ENCODE results near the gene TPRN.

Gene TPRN

DNA sequence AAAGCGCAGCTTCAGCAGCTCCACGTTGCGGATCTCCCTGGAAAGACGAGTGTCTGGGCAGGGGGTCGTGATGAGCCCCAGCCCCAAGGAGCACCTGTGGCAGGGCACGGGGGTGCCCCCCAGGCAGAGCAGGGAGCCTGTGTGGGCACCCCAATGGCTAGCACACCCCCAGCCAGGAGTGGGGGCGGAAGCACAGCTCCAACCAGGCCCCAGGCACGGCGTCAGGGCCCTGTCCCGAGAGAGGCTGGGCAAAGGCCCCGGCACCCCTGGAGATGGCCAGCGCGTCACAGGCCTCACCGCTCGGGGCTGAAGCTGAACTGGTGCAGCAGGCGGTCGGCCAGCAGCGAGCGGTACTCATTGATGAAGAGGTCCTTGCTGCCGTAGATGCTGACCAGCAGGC is 20.1 kb downstream of the TPRN start:
- DNase-seq (ENCODE audit: low read depth) = no peak
- TF ChIP-seq, protein P1, sequence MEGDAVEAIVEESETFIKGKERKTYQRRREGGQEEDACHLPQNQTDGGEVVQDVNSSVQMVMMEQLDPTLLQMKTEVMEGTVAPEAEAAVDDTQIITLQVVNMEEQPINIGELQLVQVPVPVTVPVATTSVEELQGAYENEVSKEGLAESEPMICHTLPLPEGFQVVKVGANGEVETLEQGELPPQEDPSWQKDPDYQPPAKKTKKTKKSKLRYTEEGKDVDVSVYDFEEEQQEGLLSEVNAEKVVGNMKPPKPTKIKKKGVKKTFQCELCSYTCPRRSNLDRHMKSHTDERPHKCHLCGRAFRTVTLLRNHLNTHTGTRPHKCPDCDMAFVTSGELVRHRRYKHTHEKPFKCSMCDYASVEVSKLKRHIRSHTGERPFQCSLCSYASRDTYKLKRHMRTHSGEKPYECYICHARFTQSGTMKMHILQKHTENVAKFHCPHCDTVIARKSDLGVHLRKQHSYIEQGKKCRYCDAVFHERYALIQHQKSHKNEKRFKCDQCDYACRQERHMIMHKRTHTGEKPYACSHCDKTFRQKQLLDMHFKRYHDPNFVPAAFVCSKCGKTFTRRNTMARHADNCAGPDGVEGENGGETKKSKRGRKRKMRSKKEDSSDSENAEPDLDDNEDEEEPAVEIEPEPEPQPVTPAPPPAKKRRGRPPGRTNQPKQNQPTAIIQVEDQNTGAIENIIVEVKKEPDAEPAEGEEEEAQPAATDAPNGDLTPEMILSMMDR (conservative IDR thresholded peaks at IDR 0.05; ENCODE audit: low read depth, low read length) = no peak
- H3K4me3 ChIP-seq (ENCODE audit: low read length) = no peak overlapping the region

DNA sequence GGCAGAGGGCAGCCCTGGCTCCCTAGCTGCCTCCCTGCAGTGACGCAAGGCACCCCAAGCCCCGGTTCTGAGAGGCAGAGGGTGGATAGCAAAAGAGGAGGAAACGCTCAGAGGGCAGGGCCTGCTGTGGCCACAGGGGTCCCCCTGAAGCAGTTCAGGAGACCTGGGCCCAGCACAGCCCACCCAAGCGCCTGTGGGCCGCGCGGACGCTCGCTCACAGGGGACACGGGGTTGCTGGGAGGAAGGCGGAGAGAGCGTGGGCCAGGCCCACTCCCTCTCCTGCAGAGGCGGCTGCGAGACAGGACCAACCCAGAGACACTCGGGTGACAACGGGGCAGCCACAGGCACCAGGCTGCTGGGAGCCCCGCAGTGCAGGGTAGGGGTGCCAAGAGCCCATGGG is 20.8 kb downstream of the TPRN start:
- TF ChIP-seq, protein P1 (conservative IDR thresholded peaks at IDR 0.05; ENCODE audit: low read depth, low read length) = no peak
- no peak overlapping the region for H3K4me3 ChIP-seq (ENCODE audit: low read length)

DNA sequence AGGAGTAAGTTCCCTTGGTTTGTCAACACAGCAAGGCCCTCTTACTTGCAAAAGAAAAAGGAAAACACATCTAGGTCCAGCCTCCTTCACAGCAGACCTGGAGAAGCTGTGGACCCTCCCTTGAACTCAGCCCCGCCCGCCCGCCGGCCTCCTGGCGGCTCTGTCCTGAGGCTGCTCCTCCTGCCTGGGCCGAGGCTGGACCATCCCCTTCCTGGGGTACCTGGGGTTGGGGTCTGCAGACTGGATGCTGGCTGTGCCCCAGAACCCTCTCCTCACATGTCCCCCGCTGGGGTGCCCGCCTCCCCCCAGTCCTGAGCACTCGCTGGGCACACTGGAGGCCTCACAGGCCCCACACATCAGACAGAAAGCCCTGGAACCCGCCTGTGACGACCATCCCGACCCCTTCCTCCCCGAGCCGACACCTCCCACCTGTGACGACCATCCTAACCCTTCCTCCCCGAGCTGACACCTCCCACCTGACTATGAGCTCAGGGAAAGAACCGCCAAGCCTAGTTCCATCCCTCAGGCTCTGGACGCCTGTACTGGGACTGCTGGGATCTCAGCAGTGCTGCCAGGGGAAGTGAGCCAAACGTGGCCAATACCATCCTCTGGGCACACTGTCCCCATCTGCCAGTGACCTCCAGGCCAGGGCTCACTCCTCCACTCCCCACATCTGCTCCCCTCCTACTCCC is 21.5 kb downstream of the TPRN start:
- TF ChIP-seq, protein P1 (conservative IDR thresholded peaks at IDR 0.05; ENCODE audit: low read depth, low read length) = no peak
- DNase-seq (ENCODE audit: low read depth) = no peak
- H3K4me3 ChIP-seq (ENCODE audit: low read length) = no peak overlapping the region

More for the DNA sequence above, 20.8 kb downstream of the TPRN start:
- no peak for DNase-seq (ENCODE audit: low read depth)

DNA sequence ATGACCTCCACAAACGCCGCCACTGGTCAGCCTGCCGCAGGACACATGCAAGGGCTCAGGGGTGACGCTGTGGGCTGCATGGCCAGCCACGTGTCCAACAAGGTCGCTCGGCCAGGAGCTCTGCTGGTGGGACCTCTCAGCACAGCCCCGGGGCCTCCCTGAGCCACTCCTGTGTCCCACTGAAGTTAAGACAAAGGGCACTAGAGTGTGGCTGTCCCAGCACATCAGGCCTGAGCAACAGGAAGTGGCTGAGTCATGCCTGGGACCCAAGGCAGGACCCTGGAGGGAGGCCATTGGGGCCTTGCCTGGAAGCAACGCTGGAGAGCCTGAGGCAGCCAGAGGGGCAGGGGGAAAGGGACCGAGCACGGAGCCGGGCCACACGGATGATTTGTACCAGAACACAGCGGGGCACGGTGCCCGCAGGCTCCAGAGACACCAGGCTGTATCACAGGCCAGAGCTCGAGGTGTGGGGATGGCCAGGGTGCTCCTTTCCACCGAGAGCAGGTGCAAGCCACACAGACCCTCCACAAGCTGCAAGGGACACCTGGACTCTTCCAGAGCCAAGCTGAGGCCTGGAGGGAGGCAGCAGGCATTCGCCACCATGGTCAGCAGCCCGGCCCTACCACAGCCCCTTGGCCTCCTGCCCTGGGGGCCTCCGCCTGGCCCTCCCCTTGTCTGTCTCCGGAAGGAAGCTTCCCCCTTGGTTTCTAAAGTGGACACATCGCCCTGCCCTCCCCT is 22.2 kb downstream of the TPRN start:
- H3K4me3 ChIP-seq (ENCODE audit: low read length) = no peak overlapping the region
- no peak for DNase-seq (ENCODE audit: low read depth)

DNA sequence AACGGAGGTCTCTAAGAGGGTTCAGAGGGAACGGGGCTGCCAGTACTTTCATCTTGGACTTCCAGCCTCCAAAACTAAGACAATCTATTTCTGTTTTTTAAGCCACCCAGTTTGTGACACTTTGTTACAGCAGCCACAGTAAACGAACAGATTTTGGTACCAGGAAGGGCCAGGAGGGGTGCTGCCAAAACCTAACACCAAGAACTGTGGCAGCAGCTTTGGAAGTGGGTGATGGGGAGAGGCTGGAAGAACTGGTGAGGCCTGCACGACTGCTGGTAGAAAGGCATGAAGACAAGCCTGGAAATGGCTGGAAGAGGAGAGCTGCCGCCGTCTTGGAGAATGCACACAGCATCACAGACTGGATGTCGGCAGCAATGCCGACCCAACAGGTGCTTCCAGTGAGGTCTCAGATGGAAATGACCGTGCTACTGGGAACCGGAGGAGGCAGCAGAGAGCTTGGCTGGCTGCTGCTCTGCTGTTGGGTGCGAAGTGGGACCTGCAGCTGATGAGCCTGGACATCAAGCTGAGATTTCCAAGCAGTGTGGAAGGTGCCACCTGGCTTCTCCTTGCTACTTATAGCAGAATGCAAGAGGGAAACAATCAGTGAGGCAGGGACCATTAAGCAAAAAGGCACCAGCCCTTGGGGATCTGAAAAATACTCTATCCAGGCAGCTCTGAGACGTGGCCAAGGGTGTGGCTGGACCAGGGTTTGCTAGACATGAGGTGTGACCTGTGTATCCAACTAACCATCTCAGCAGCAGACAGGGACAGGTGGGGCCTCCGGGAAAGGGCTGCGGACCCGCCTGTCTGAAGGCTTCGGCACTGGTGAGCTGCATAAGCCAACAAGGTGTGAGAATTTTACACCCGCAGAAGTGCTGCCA is 24.0 kb downstream of the TPRN start:
- no peak overlapping the region for H3K4me3 ChIP-seq (ENCODE audit: low read length)
- DNase-seq (ENCODE audit: low read depth) = no peak
- TF ChIP-seq, protein P1 (conservative IDR thresholded peaks at IDR 0.05; ENCODE audit: low read depth, low read length) = peak; percentile 76

More for the DNA sequence above, 22.2 kb downstream of the TPRN start:
- TF ChIP-seq, protein P1 (conservative IDR thresholded peaks at IDR 0.05; ENCODE audit: low read depth, low read length) = no peak

DNA sequence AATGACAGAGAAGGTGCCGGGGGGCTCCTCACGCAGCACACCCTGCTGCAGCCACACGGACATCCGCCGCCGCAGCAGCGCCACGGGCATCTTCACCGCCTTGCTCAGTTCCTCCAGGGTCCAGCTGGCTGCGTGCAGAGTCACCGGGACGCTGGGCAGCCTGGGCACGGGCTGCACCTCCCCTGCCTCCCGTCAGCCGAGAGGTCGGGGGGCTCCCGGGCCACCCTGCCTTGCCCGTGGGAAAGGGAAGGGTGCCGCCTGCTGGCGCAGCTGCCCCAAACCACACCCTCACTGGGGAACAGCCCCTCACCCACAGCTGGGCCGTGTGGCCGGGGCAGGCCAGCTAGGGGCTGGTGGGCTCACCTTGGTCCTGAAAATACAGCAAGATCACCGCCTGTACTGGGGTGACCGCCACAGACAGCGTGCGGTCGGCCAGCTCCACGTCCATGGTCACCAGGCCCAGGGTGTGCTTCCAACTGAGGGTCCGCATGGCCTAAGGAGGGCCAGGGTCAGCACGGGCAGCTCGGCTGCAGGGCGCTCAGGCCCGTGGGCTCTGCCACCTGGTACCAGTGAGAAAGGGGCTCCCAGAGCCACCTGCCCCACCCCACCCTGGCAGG is 25.1 kb downstream of the TPRN start:
- no peak for DNase-seq (ENCODE audit: low read depth)
- TF ChIP-seq, protein P1 (conservative IDR thresholded peaks at IDR 0.05; ENCODE audit: low read depth, low read length) = peak; percentile 39
- no peak overlapping the region for H3K4me3 ChIP-seq (ENCODE audit: low read length)

Data from retinal pigment epithelial cell (primary cell).